ACC112 (cell line): ENCODE data around the gene ARHGAP15.

Experiments
- H2AFZ ChIP-seq: fragments of 200-600 bp; sonication (generic); one replicate; pipeline ENCODE4 v1.6.0; 2017; ENCODE audit warnings: antibody characterized with exemption, low read length; ENCODE audit not compliant: unreplicated experiment
- H3K27ac ChIP-seq: fragments of 200-600 bp; sonication (generic); 2 replicates; pipeline ENCODE4 v1.5.1; 2014; ENCODE audit warnings: low read depth, mild to moderate bottlenecking, antibody characterized with exemption, low read length, moderate library complexity
- H3K27me3 ChIP-seq: fragments of 200-600 bp; sonication (generic); 2 replicates; pipeline ENCODE4 v1.6.1; 2014; ENCODE audit warnings: mild to moderate bottlenecking, antibody characterized with exemption, low read length, moderate library complexity, mixed read lengths; ENCODE audit not compliant: insufficient read depth
- H3K36me3 ChIP-seq: fragments of 200-600 bp; sonication (generic); 2 replicates; pipeline ENCODE4 v1.6.1; 2016; ENCODE audit warnings: mild to moderate bottlenecking, antibody characterized with exemption, low read length, moderate library complexity, mixed read lengths; ENCODE audit not compliant: insufficient read depth
- H3K4me1 ChIP-seq: fragments of 200-600 bp; sonication (generic); one replicate; pipeline ENCODE4 v1.6.1; 2016; ENCODE audit warnings: low read length, mixed read lengths; ENCODE audit not compliant: insufficient read depth, unreplicated experiment, control insufficient read depth
- H3K4me3 ChIP-seq: fragments of 200-600 bp; sonication (generic); 2 replicates; pipeline ENCODE4 v1.5.1; 2014; ENCODE audit warnings: mild to moderate bottlenecking, low read depth, low read length
- H3K79me2 ChIP-seq: fragments of 200-600 bp; sonication (generic); one replicate; pipeline ENCODE4 v1.6.0; 2016; ENCODE audit warnings: low read length; ENCODE audit not compliant: control insufficient read depth, unreplicated experiment, insufficient read depth

Gene ARHGAP15

DNA sequence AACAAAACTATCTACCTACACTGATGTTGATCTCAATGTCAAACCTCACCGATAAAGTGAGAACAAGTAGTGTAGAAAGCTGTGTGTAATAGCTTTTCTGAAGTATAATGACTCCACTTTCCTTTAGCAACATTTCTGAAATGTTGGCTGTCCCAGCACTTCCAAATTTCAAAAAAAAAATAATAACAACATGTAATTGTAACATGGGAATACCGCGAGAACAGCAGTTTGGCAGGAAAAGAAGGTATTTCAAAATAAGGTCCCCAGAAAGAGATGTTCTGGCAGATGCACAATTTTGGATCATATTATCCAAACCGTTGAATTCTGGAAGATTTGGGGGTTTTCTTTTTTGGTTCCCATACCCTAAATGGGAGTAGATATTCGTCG is 352.0 kb downstream of the ARHGAP15 start:
- Histone ChIP-seq H3K4me3 (no peak overlapping the region), H3K4me1 (no peaks in the 10 kb centered on the region), H3K27ac (no peak overlapping the region), H2AFZ (no peak overlapping the region), H3K36me3 (no peaks in the 10 kb centered on the region), H3K79me2 (no peaks in the 10 kb centered on the region), H3K27me3 (no peaks in the 10 kb centered on the region)

DNA sequence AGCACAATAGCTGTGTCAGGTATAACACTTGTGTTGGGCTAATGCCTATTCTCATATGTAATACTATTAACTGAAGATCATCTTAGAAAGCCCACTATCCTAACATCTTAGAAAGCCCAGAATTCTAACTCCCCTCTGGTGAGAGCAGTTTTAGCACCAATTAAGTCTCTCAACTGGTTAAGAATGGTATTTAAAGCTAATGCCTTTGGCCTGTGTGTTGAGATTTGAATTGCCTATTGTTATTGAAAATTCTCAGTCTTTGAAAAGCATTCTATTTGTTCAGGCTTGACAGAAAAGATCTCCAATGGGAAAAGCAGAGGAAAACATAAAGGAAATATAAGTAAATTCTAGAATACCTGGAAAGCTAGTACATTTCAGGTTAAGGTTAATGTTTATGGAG is 352.5 kb downstream of the ARHGAP15 start:
- no peaks in the 10 kb centered on the region for H3K4me1 ChIP-seq
- no peak overlapping the region for H2AFZ ChIP-seq
- H3K27ac ChIP-seq: no peak overlapping the region
- H3K36me3 ChIP-seq: no peaks in the 10 kb centered on the region
- no peaks in the 10 kb centered on the region for H3K27me3 ChIP-seq
- no peak overlapping the region for H3K4me3 ChIP-seq
- no peaks in the 10 kb centered on the region for H3K79me2 ChIP-seq

GRCh38 chr2:143482316-143482715 is 353.1 kb downstream of the ARHGAP15 start:
- Histone ChIP-seq H3K27me3 (no peaks in the 10 kb centered on the region), H3K79me2 (no peaks in the 10 kb centered on the region), H3K36me3 (no peaks in the 10 kb centered on the region), H3K27ac (no peak overlapping the region), H2AFZ (no peak overlapping the region), H3K4me3 (no peak overlapping the region), H3K4me1 (peaks cover 3% of the 10 kb centered on the region)

- Histone ChIP-seq H3K79me2 (no peaks in the 10 kb centered on the region), H3K27me3 (no peaks in the 10 kb centered on the region), H3K36me3 (no peaks in the 10 kb centered on the region), H2AFZ (no peak overlapping the region), H3K4me3 (no peak overlapping the region), H3K27ac (no peak overlapping the region), H3K4me1 (peaks cover 3% of the 10 kb centered on the region)
Observed at GRCh38 chr2:143482771-143483170, 353.6 kb downstream of the ARHGAP15 start.

DNA sequence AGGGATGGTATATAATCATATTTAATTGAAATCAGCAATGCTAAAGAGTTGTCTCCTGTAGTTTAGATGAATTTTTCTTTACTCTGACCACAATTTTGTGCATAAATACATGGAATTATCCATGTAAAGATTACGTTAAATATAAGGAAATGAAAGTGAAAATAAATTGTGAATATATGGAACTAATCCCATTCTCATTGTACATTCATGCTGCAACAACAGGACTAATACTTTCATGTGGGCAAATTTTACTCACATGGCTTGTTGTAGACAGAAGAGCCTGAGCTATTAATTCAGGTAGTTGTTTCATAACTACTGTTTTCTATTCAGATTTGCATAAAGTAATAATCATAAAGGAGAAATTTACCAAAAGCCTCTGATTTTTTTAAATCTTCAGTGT is 357.8 kb downstream of the ARHGAP15 start:
- H3K4me1 ChIP-seq: peaks cover 12% of the 10 kb centered on the region
- H3K27ac ChIP-seq: no peak overlapping the region
- peak overlapping the region; percentile 35 for H2AFZ ChIP-seq
- 0 out of 2 replicates have a peak overlapping the region, but pooled peaks have one; percentile 12 for H3K4me3 ChIP-seq
- H3K27me3 ChIP-seq: no peaks in the 10 kb centered on the region
- no peaks in the 10 kb centered on the region for H3K79me2 ChIP-seq
- H3K36me3 ChIP-seq: no peaks in the 10 kb centered on the region

DNA sequence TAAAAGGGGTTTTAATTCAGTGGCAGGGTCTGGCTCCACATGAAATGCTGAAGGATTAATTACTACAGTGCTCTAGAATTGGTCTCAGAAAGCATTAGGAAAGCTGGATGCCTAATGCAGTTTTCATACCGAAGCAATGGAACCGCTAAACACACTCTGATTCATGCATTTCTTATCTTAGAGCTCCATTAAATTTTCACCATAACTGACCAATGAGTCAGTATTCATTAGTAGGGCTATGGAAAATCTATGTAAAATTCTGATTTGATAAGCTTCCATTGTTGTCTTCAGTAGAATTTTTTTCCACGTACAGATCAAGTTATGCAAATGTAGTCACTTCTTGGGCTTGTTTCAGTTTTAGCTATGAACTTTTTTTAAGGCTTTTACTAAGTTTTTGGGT is 359.9 kb downstream of the ARHGAP15 start:
- Histone ChIP-seq H3K27ac (0 out of 2 replicates have a peak overlapping the region, but pooled peaks have one; percentile 19), H3K27me3 (no peaks in the 10 kb centered on the region), H3K4me3 (peak overlapping the region; percentile 50), H2AFZ (peak overlapping the region; percentile 39), H3K4me1 (peaks cover 12% of the 10 kb centered on the region), H3K79me2 (no peaks in the 10 kb centered on the region), H3K36me3 (no peaks in the 10 kb centered on the region)

DNA sequence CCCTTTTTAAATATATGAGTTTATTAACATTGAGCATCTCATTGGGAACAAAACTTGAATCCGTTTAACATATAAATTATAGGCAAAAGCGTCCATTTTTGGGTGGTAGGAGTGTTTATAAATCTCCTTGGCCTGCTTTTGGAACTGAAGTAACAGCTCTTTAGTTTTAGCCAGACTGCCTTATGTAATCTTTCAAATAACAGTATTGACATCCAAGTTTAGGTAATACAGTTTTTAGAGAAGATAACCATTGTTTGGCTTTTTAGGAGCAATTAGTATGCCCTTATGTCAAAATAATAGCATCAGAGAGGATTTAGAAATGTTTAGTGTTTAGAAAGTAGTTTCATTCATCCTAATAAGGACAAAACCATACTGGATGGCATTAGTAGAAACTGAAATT is 361.9 kb downstream of the ARHGAP15 start:
- Histone ChIP-seq H3K4me3 (no peak overlapping the region), H2AFZ (no peak overlapping the region), H3K36me3 (no peaks in the 10 kb centered on the region), H3K27me3 (no peaks in the 10 kb centered on the region), H3K4me1 (peaks cover 12% of the 10 kb centered on the region), H3K27ac (no peak overlapping the region), H3K79me2 (no peaks in the 10 kb centered on the region)

- Histone ChIP-seq H3K27ac (no peak overlapping the region), H3K27me3 (no peaks in the 10 kb centered on the region), H3K79me2 (no peaks in the 10 kb centered on the region), H3K36me3 (no peaks in the 10 kb centered on the region), H3K4me1 (peaks cover 9% of the 10 kb centered on the region), H2AFZ (no peak overlapping the region), H3K4me3 (no peak overlapping the region)
Observed at GRCh38 chr2:143493339-143493738, 364.1 kb downstream of the ARHGAP15 start.

GRCh38 chr2:143497726-143498125 is 368.5 kb downstream of the ARHGAP15 start:
- H3K27me3 ChIP-seq: no peaks in the 10 kb centered on the region
- H3K4me1 ChIP-seq: no peaks in the 10 kb centered on the region
- no peak overlapping the region for H3K27ac ChIP-seq
- no peak overlapping the region for H3K4me3 ChIP-seq
- H3K36me3 ChIP-seq: no peaks in the 10 kb centered on the region
- H3K79me2 ChIP-seq: no peaks in the 10 kb centered on the region
- no peak overlapping the region for H2AFZ ChIP-seq

DNA sequence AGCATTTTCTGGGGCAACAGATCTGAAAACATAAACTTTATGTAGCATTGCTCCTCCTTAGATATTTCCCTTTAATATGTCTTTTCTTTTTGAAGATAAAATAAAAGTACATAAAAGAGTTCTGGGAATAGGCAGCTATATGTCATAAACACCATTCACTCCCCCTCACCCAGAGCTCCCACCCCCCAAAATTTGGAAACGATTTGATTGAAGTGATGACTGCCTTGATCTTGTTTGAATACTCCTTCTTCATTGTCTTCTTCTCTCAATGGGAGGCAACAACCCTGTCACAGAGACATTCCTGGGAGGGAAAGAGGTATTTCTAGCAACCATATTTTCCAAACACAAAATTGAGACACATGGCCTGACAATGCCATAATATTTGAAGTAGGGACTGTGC is 369.3 kb downstream of the ARHGAP15 start:
- Histone ChIP-seq H2AFZ (no peak overlapping the region), H3K79me2 (no peaks in the 10 kb centered on the region), H3K27ac (no peak overlapping the region)

DNA sequence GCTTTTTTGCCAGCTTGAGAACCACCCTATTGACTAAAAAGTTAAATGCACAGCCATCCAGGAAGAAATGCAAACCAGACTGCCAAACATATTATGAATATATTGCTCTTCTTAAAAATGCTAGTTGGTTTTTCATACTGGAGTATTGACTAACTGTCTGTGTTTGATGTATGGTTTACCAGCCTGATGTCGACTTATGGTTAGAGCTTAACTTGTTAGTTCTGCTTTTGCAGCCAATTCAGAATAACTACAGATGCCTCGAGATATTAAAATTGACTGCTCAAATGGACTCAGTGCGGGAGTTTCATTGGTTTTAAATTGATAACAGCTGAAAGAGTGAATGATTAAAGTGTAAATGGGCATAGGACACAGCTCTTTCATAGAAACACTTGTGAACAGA is 369.8 kb downstream of the ARHGAP15 start:
- H3K27me3 ChIP-seq: no peaks in the 10 kb centered on the region
- no peak overlapping the region for H3K4me3 ChIP-seq
- H2AFZ ChIP-seq: no peak overlapping the region
- H3K79me2 ChIP-seq: no peaks in the 10 kb centered on the region
- H3K4me1 ChIP-seq: no peaks in the 10 kb centered on the region
- H3K27ac ChIP-seq: no peak overlapping the region
- H3K36me3 ChIP-seq: no peaks in the 10 kb centered on the region

More for the DNA sequence above, 369.3 kb downstream of the ARHGAP15 start:
- Histone ChIP-seq H3K36me3 (no peaks in the 10 kb centered on the region), H3K27me3 (no peaks in the 10 kb centered on the region), H3K4me1 (no peaks in the 10 kb centered on the region), H3K4me3 (no peak overlapping the region)
